ENCODE data around the gene OR52L1.

The OR52L1 gene

DNA sequence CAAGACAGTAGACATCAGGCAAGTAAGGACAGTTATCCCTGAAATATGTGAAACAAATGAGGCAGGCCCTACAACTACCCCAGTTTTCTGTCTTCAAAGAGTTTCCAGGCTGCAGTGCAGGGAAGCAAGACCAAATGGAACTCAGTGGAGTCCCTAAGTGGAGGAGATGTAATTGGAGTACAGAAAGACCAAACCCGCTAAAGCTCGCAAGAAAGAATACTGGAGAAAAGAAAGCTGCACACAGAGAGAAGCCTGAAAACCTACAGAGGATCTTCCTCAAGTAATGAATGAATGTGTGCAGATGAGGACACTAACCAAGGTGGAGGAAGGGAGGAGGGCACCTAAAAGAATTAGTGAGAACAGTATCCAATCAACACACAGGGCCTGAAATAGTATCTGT lies 46.0 kb downstream of the OR52L1 start:
- Histone ChIP-seq H3K9ac (ENCODE audit: low read depth, low read length) (no peak overlapping the region), H3K9me3 (ENCODE audit: control insufficient read depth, insufficient read depth, low read length) (peaks cover 15% of the 10 kb centered on the region), H3K27ac (ENCODE audit: low read depth, low read length) (no peak overlapping the region), H3K27me3 (ENCODE audit: control insufficient read depth, insufficient read depth, low read length) (no peaks in the 10 kb centered on the region), H3K4me3 (ENCODE audit: low read depth, low read length) (no peak overlapping the region), H3K4me1 (ENCODE audit: control insufficient read depth, insufficient read depth, low read length) (no peaks in the 10 kb centered on the region), H3K36me3 (ENCODE audit: control insufficient read depth, insufficient read depth, low read length) (no peaks in the 10 kb centered on the region)

- H3K9me3 ChIP-seq (ENCODE audit: control insufficient read depth, insufficient read depth, low read length): peaks cover 15% of the 10 kb centered on the region
- H3K27me3 ChIP-seq (ENCODE audit: control insufficient read depth, insufficient read depth, low read length): no peaks in the 10 kb centered on the region
- H3K36me3 ChIP-seq (ENCODE audit: control insufficient read depth, insufficient read depth, low read length): no peaks in the 10 kb centered on the region
- H3K4me3 ChIP-seq (ENCODE audit: low read depth, low read length): no peak overlapping the region
- H3K9ac ChIP-seq (ENCODE audit: low read depth, low read length): no peak overlapping the region
- no peak overlapping the region for H3K27ac ChIP-seq (ENCODE audit: low read depth, low read length)
- no peaks in the 10 kb centered on the region for H3K4me1 ChIP-seq (ENCODE audit: control insufficient read depth, insufficient read depth, low read length)
These were observed 48.2 kb downstream of the OR52L1 start for GRCh38 chr11:5938603-5938965.

- no peaks in the 10 kb centered on the region for H3K36me3 ChIP-seq (ENCODE audit: control insufficient read depth, insufficient read depth, low read length)
- H3K9ac ChIP-seq (ENCODE audit: low read depth, low read length): no peak overlapping the region
- peaks cover 18% of the 10 kb centered on the region for H3K9me3 ChIP-seq (ENCODE audit: control insufficient read depth, insufficient read depth, low read length)
- no peaks in the 10 kb centered on the region for H3K27me3 ChIP-seq (ENCODE audit: control insufficient read depth, insufficient read depth, low read length)
- no peak overlapping the region for H3K27ac ChIP-seq (ENCODE audit: low read depth, low read length)
- no peaks in the 10 kb centered on the region for H3K4me1 ChIP-seq (ENCODE audit: control insufficient read depth, insufficient read depth, low read length)
- H3K4me3 ChIP-seq (ENCODE audit: low read depth, low read length): no peak overlapping the region
These were observed 48.8 kb downstream of the OR52L1 start for GRCh38 chr11:5937868-5938602.

All from HUES48 (cell line).